CD4-positive, alpha-beta T cell treated with Interleukin-15 for 1 hour (primary cell): ENCODE measurements around the gene SNHG17.
A peak's percentile ranks its signal among the peaks of the same experiment; 100 is the strongest.
"Not testable (repeated sequence)": the region's sequence is repeated elsewhere in the genome, so short reads cannot be mapped to it uniquely, and the experiment has no call there.

Experiments used
- DNase-seq: peaks from one replicate; pipeline ENCODE4 v3.0.0-alpha.2; 2020

Gene SNHG17

GRCh38 chr20:38447251-38447661 lies 12.1 kb upstream of the SNHG17 start:
- no peak for DNase-seq

- peak; percentile 91 for DNase-seq
Observed at GRCh38 chr20:38446441-38447209, 11.5 kb upstream of the SNHG17 start.

GRCh38 chr20:38445901-38446425 lies 10.8 kb upstream of the SNHG17 start:
- no peak for DNase-seq

- DNase-seq, result no peak
Observed at GRCh38 chr20:38445381-38445796, 10.3 kb upstream of the SNHG17 start.

- no peak for DNase-seq
Observed at GRCh38 chr20:38441916-38442315, 6.8 kb upstream of the SNHG17 start.

GRCh38 chr20:38441110-38441509 lies 6.0 kb upstream of the SNHG17 start:
- DNase-seq, result not testable (repeated sequence)

GRCh38 chr20:38437796-38438195 lies 2.7 kb upstream of the SNHG17 start:
- DNase-seq, result no peak

- DNase-seq, result no peak
Observed at GRCh38 chr20:38435555-38435939, 419 bp upstream of the SNHG17 start.

GRCh38 chr20:38434301-38434741 lies 807 bp downstream of the SNHG17 start:
- no peak for DNase-seq

- DNase-seq, result no peak
Observed at GRCh38 chr20:38433304-38433972, 1.7 kb downstream of the SNHG17 start.

- not testable (repeated sequence) for DNase-seq
Observed at GRCh38 chr20:38432870-38433269, 2.3 kb downstream of the SNHG17 start.

GRCh38 chr20:38432292-38432691 lies 2.8 kb downstream of the SNHG17 start:
- DNase-seq, result no peak

GRCh38 chr20:38430679-38431325 lies 4.3 kb downstream of the SNHG17 start:
- DNase-seq, result no peak

GRCh38 chr20:38429301-38429700 lies 5.8 kb downstream of the SNHG17 start:
- no peak for DNase-seq

- DNase-seq, result no peak
Observed at GRCh38 chr20:38428800-38429199, 6.3 kb downstream of the SNHG17 start.

- no peak for DNase-seq
Observed at GRCh38 chr20:38427655-38428023, 7.5 kb downstream of the SNHG17 start.

GRCh38 chr20:38426006-38426897 lies 8.9 kb downstream of the SNHG17 start:
- no peak for DNase-seq

GRCh38 chr20:38424401-38424800 lies 10.7 kb downstream of the SNHG17 start:
- no peak for DNase-seq

- no peak for DNase-seq
Observed at GRCh38 chr20:38423541-38423940, 11.6 kb downstream of the SNHG17 start.

- no peak for DNase-seq
Observed at GRCh38 chr20:38421915-38422314, 13.2 kb downstream of the SNHG17 start.

GRCh38 chr20:38420388-38421085 lies 14.6 kb downstream of the SNHG17 start:
- DNase-seq, result no peak
